ENCODE measurements around the gene C8B. TPM values are rescaled to one million over a fixed set of nuclear protein-coding genes. Genes with fewer than 3 reads are reported as not detected.

C8B gene
- total and polyA plus RNA-seq, 2 of the 13 experiments (the other 11 are each of a cell fraction or from before 2014, with no cell fraction given), result 8.4 to 11.3 TPM

GRCh38 chr1:56915960-56916359 is 49.9 kb downstream of the C8B start (continued):
- TF ChIP-seq ZBTB40 (IDR thresholded peaks at IDR 0.05) (no peak), ZBTB40 (CRISPR knock-in tag; IDR thresholded peaks at IDR 0.05) (0 out of 2 replicates have a peak, but pooled peaks have one; percentile 29), PATZ1 (CRISPR knock-in tag; IDR thresholded peaks at IDR 0.05) (0 out of 2 replicates have a peak, but pooled peaks have one; percentile 22), MAX (IDR thresholded peaks at IDR 0.05) (peak; percentile 34; the same call in 1 of the 2 replicates), ZNF710 (CRISPR knock-in tag; IDR thresholded peaks at IDR 0.05; ENCODE audit: borderline replicate concordance) (0 out of 2 replicates have a peak, but pooled peaks have one; percentile 22), ZBTB4 (CRISPR knock-in tag; IDR thresholded peaks at IDR 0.05; ENCODE audit: borderline replicate concordance) (peak; percentile 73; the same call in 1 of the 2 replicates), ZFP91 (CRISPR knock-in tag; IDR thresholded peaks at IDR 0.05; ENCODE audit: borderline replicate concordance) (peak; percentile 64), ATAD3A (CRISPR knock-in tag; IDR thresholded peaks at IDR 0.05) (no peak)

Data from HepG2 (cell line).